ENCODE results near the gene PUSL1. TPM values are rescaled to one million over a fixed set of nuclear protein-coding genes. Genes with fewer than 3 reads are reported as not detected.
A peak's percentile ranks its signal among the peaks of the same experiment; 100 is the strongest.

The PUSL1 gene
- total RNA-seq, 1 experiment from 2014 or later, result 31.3 TPM

- POLR2A ChIA-PET (ENCODE audit: low non-redundant PET), result no interaction called here
- Histone ChIP-seq H3K4me1 (ENCODE audit: insufficient read depth, low read length, poor library complexity, severe bottlenecking) (peaks cover 3% of the 10 kb centered on the region), H3K36me3 (ENCODE audit: insufficient read depth, low read length, poor library complexity, severe bottlenecking) (no peaks in the 10 kb centered on the region), H3K27me3 (replicated peaks; ENCODE audit: insufficient read depth, low read depth, low read length, poor library complexity) (no peaks in the 10 kb centered on the region), H3K9me3 (ENCODE audit: low read depth, low read length, poor library complexity, severe bottlenecking) (no peaks in the 10 kb centered on the region), H3K27ac (ENCODE audit: low read depth, low read length, poor library complexity, severe bottlenecking) (no peak overlapping the region), H3K4me3 (ENCODE audit: low read depth, low read length, poor library complexity, severe bottlenecking) (no peak overlapping the region)
- TF ChIP-seq EZH2 (IDR thresholded peaks at IDR 0.05; ENCODE audit: borderline replicate concordance, low read depth, low read length, poor library complexity, severe bottlenecking) (no peak), CTCF (conservative IDR thresholded peaks at IDR 0.05; ENCODE audit: low read depth, low read length) (no peak)
- CTCF ChIA-PET, result no interaction called here
- intact Hi-C loops (cut with micrococcal nuclease; ENCODE audit: unreplicated experiment), result no loop called here
- no peak for DNase-seq (ENCODE audit: low spot score)
- BruUV-seq (replicated peaks), result no TSS peak
These were observed 38.1 kb downstream of the PUSL1 start for GRCh38 chr1:1346501-1346890.

GRCh38 chr1:1347026-1347595 lies 38.7 kb downstream of the PUSL1 start:
- Histone ChIP-seq H3K36me3 (ENCODE audit: insufficient read depth, low read length, poor library complexity, severe bottlenecking) (no peaks in the 10 kb centered on the region), H3K4me1 (ENCODE audit: insufficient read depth, low read length, poor library complexity, severe bottlenecking) (peaks cover 3% of the 10 kb centered on the region), H3K27me3 (replicated peaks; ENCODE audit: insufficient read depth, low read depth, low read length, poor library complexity) (no peaks in the 10 kb centered on the region), H3K9me3 (ENCODE audit: low read depth, low read length, poor library complexity, severe bottlenecking) (no peaks in the 10 kb centered on the region), H3K4me3 (ENCODE audit: low read depth, low read length, poor library complexity, severe bottlenecking) (peak overlapping the region; percentile 86), H3K27ac (ENCODE audit: low read depth, low read length, poor library complexity, severe bottlenecking) (no peak overlapping the region)
- TF ChIP-seq EZH2 (IDR thresholded peaks at IDR 0.05; ENCODE audit: borderline replicate concordance, low read depth, low read length, poor library complexity, severe bottlenecking) (no peak), CTCF (conservative IDR thresholded peaks at IDR 0.05; ENCODE audit: low read depth, low read length) (no peak)
- ChIA-PET CTCF (no interaction called here), POLR2A (ENCODE audit: low non-redundant PET) (no interaction called here)
- intact Hi-C loops (cut with micrococcal nuclease; ENCODE audit: unreplicated experiment), result no loop called here
- DNase-seq (ENCODE audit: low spot score), result no peak
- no TSS peak for BruUV-seq (replicated peaks)

GRCh38 chr1:1347663-1348419 lies 39.4 kb downstream of the PUSL1 start:
- Histone ChIP-seq H3K27ac (ENCODE audit: low read depth, low read length, poor library complexity, severe bottlenecking) (peak overlapping the region; percentile 75), H3K9me3 (ENCODE audit: low read depth, low read length, poor library complexity, severe bottlenecking) (no peaks in the 10 kb centered on the region), H3K4me3 (ENCODE audit: low read depth, low read length, poor library complexity, severe bottlenecking) (peak overlapping the region; percentile 86), H3K27me3 (replicated peaks; ENCODE audit: insufficient read depth, low read depth, low read length, poor library complexity) (no peaks in the 10 kb centered on the region), H3K4me1 (ENCODE audit: insufficient read depth, low read length, poor library complexity, severe bottlenecking) (peaks cover 3% of the 10 kb centered on the region), H3K36me3 (ENCODE audit: insufficient read depth, low read length, poor library complexity, severe bottlenecking) (no peaks in the 10 kb centered on the region)
- no TSS peak for BruUV-seq (replicated peaks)
- DNase-seq (ENCODE audit: low spot score), result no peak
- POLR2A ChIA-PET (ENCODE audit: low non-redundant PET), result no interaction called here
- intact Hi-C loops (cut with micrococcal nuclease; ENCODE audit: unreplicated experiment), result no loop called here
- TF ChIP-seq CTCF (conservative IDR thresholded peaks at IDR 0.05; ENCODE audit: low read depth, low read length), result no peak
- no peak for TF ChIP-seq EZH2 (IDR thresholded peaks at IDR 0.05; ENCODE audit: borderline replicate concordance, low read depth, low read length, poor library complexity, severe bottlenecking)
- CTCF ChIA-PET, result no interaction called here
